HG03460 (cell line): ENCODE results near the gene AQP2.
A peak's percentile ranks its signal among the peaks of the same experiment; 100 is the strongest.

Source experiments
- ATAC-seq: cut with Tn5 transposase; IDR thresholded peaks from one replicate; pipeline ENCODE4 v1.9.1; 2021; ENCODE audit not compliant: unreplicated experiment

Gene AQP2

DNA sequence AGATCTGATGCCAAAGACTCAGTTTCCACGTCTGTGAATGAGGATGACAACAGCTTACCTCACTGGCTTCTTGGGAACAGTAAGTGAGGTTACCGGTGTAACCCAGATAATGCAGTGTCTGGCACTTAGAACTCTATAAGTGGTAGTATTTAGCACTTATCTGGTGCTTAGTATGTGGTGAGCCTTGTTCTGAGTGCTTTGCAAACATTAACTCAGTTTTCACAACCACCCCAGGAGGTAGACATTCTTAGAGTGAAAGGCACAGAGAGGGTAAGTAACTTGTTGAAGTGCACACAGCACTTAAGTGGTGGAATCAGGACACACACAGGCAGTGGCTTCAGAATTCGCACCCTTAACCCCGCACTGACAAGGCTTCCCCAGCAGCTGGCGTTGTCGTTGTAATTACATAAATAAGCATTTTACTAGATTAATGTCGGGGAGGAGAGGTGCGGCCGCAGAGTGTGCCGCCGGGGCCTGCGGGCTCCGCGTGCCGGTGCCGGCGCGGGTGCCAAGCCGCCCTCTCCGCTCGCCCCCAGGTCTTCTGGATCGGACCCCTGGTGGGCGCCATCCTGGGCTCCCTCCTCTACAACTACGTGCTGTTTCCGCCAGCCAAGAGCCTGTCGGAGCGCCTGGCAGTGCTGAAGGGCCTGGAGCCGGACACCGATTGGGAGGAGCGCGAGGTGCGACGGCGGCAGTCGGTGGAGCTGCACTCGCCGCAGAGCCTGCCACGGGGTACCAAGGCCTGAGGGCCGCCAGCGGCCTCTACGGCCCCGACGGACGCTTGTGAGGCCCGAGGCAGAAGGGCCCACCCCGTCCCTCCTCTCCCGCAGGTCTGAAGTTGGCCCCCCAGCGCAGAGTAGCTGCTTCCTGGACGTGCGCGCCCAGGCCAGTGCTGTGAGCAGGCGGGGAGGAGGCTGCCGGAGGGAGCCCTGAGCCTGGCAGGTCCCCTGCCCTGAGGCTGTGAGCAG lies 4.6 kb downstream of the AQP2 start:
- no peak for ATAC-seq

- ATAC-seq, result no peak
Measured at GRCh38 chr12:49955899-49956662, 5.5 kb downstream of the AQP2 start.

GRCh38 chr12:49956663-49957569 lies 6.4 kb downstream of the AQP2 start:
- ATAC-seq, result no peak

DNA sequence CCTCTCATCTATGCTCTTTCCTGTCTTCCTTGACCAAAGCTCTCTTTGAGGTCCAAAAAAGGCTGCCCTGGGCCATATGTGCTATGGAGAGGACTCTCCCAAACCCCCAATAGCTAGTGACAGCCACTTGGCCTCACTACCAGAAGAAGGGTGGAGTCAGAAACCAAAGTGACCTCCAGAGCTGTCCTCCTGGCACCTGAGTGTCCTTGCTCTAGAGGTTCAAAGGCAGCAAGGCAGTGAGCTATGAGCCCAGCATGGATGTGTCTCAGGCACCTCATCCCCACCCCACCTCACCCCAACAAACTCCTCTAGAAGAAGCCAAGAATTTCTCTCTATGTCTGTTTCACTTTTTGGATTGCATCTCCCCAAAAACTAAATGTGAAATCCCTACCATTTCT lies 7.0 kb downstream of the AQP2 start:
- ATAC-seq, result no peak

DNA sequence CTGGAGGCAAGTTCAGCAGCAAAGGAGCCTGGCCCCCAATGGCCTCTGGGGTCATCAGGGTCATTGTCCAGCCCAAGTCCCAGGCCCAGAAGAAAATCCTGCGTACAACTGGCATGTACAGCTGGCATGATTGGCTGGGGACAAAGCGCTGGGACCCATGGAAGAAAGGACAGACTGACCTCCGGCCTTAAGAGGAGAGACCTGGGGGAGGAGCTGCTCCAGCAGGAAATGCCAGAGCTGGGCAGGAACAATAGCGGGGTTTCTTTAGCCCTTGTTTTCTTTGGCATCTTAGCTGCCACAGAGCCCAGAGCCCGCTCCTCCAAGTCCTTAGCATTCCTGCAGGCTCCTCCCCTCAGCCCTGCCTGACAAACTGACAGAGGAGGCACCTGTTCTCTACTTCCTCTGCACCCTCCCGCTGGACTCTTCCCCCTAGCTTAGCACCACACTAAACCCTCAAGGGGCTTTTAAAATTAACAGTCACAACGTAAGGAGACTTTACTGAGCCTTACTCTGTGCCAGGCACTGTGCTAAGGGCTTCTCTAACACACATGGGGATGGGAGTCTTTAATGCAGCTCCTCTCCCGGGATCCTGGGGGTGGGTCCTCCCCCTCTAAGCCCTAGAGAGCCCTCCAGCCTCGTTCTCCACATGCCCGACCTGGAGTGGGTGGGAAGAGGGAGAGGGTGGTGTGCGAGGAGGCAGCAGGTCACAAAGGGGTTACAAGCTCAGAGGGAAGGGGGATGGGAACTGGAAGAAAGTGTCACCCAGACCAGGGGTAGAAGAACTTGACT lies 9.3 kb downstream of the AQP2 start:
- no peak for ATAC-seq

- no peak for ATAC-seq
Measured at GRCh38 chr12:49960474-49961110, 10.1 kb downstream of the AQP2 start.

GRCh38 chr12:49961111-49961922 lies 10.8 kb downstream of the AQP2 start, which contains the start of gene AQP5:
TSS of gene AQP5 (plus strand) at chr12:49961872. CDS start at chr12:49962018, 146 bp downstream.
- ATAC-seq, result no peak

DNA sequence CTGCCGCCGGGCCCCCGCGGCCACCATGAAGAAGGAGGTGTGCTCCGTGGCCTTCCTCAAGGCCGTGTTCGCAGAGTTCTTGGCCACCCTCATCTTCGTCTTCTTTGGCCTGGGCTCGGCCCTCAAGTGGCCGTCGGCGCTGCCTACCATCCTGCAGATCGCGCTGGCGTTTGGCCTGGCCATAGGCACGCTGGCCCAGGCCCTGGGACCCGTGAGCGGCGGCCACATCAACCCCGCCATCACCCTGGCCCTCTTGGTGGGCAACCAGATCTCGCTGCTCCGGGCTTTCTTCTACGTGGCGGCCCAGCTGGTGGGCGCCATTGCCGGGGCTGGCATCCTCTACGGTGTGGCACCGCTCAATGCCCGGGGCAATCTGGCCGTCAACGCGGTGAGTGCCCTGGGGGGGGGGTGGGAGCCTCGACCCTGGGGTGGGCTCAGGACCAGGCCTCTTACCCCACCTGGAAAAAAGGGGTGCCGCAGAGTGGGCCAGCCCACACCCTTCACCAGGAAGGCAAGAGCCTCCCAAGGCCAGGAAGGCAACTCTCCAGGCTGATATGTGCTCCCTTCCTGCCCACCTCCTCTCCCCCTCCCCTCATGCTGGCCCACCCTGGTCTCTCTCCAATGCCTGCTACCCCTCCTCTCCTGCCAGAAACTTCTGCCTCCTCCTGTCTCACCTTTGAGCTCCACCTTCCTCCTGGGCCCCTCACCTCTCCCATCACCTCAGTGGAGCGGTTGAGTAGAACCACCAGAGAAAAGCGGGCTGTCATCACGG lies 11.6 kb downstream of the AQP2 start:
- no peak for ATAC-seq

DNA sequence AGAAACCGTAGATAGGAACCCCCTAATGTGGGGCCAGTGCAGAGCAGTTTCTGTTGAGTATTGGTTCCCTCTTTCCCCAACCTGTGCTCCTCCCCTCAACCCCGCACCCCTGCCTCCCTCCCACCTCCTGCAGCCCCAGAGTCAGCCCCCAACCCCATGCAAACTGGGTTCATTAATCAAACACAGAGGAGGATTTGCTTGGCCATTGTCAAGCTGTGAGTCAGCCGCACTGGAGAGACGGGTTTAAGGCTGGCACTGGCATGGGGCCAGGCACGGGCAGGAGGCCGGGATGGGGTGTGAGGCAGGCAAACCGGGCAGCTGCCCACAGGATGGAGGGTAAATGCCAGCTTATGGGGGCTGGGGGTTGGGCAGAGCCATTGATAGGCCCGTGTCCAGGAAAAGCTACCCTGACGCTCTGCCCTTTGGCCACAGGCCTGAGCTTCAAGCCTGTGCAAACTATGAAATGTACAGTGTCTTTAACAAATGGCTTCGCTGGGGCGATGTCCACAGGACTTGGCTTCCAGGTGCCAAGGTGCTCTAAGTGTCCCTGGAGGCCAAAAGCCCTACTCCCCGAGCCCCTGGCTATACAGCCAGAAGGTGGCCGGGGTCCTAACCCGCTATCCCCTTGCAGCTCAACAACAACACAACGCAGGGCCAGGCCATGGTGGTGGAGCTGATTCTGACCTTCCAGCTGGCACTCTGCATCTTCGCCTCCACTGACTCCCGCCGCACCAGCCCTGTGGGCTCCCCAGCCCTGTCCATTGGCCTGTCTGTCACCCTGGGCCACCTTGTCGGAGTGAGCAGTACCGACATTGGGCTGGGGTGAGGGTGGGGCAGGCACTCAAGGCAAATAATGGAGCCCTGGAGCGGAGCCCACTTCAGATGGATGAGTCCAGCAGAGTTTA lies 12.6 kb downstream of the AQP2 start:
- ATAC-seq, result no peak

GRCh38 chr12:49963976-49964815 lies 13.7 kb downstream of the AQP2 start:
- no peak for ATAC-seq

GRCh38 chr12:49964849-49965624 lies 14.5 kb downstream of the AQP2 start:
- no peak for ATAC-seq

GRCh38 chr12:49965836-49966235 lies 15.3 kb downstream of the AQP2 start:
- ATAC-seq, result no peak

DNA sequence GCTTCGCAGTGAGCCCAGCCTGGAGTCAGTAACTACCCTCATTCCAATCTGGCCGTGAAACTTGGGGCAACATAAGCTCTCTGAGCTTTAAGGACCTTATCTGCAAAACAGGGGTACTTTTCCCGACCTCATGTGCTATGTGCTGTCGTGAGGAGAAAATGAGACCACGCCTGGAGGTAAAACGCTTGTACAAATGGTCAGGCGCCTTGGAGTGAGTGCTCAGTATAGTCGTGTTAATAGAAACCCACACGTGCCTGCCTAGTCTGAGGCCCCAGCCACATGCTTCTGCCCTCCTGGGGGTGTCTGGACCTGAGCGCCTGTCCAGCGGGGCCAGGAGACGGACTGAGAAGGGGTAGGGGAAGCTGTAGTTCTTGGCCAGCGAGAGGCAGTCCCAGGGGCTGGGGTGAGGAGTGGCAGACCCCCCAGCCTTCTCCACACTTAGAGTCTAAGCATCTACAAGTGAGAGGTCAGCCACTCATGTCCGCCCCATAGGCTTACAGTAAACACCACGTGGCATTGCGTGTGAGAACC lies 16.0 kb downstream of the AQP2 start:
- no peak for ATAC-seq

GRCh38 chr12:49967042-49967776 lies 16.7 kb downstream of the AQP2 start:
- peak; percentile 68 for ATAC-seq
